Measurements from ENCODE around the gene WWTR1.

DNA sequence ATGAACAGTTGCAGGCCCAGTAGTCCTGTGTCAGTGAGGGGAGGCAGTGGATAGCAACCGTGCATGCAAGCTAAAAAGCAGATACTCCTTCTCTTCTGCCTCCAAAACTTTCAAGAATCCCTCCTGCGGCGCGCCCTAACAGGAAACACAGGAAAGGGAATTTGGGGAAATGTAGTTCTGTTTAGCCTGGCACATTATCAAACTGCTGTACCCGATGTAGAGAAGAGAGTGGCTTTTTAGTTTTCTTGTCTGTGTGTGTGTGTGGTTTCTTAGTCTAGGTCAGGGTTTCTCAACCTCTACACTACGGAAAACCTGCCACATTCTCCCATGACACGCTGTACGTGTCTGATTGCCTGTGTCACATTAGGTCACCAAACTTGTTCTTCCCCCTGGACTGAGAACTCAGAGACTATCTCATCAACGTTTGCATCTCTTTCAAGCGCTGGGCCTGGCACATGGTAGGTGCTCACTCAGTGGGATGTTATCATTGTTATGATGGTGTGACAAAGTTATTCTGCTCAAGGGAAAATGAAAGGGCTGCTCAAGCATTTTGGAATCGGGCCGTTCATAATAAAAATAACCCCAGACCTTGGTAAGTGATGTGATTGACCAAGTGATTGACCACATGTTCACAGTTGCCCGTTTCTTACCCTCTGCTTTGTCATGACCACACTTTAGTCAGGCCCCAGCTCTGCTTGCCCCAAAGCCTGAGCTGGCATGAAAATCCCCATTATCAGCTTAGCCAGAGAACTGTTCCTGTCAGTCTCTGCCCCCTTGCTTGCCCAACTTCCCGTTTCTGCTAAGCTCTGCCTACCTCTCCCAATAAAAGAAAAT is 150.1 kb downstream of the WWTR1 start:
- TF ChIP-seq POLR2A (IDR thresholded peaks at IDR 0.05; ENCODE audit: low read depth, low read length) (no peak), POLR2AphosphoS5 (IDR thresholded peaks at IDR 0.05; ENCODE audit: low read depth, low read length) (no peak)

Data from GM12892 (cell line).